ENCODE measurements around the gene FOXP1.

Gene FOXP1

GRCh38 chr3:71104556-71104955 is 479.0 kb downstream of the FOXP1 start:
- peak overlapping the region in 1 of 3 experiments; percentile 15 for H3K27ac Mint-ChIP-seq
- H3K4me3 Mint-ChIP-seq, result no peak overlapping the region
- no peaks in the 10 kb centered on the region for H3K9me3 Mint-ChIP-seq
- peaks cover 10% of the 10 kb centered on the region for H3K36me3 Mint-ChIP-seq (ENCODE audit: low read depth)
- no peak for TF ChIP-seq CTCF (IDR thresholded peaks at IDR 0.05; ENCODE audit: unreplicated experiment in 3 of 3)
- H3K4me1 Mint-ChIP-seq, result peaks cover 69% of the 10 kb centered on the region
- H3K27me3 Mint-ChIP-seq (ENCODE audit: low read depth), result peaks cover 6% of the 10 kb centered on the region

GRCh38 chr3:71104121-71104541 is 479.4 kb downstream of the FOXP1 start:
- Mint-ChIP-seq H3K4me3 (no peak overlapping the region), H3K27me3 (ENCODE audit: low read depth) (peaks cover 6% of the 10 kb centered on the region), H3K27ac (peak overlapping the region in 2 of 3 experiments; percentile 50 to 54), H3K9me3 (no peaks in the 10 kb centered on the region), H3K36me3 (ENCODE audit: low read depth) (peaks cover 6% of the 10 kb centered on the region), H3K4me1 (peaks cover 65% of the 10 kb centered on the region)
- no peak for TF ChIP-seq CTCF (IDR thresholded peaks at IDR 0.05; ENCODE audit: unreplicated experiment in 3 of 3)

GRCh38 chr3:71103430-71103921 is 480.1 kb downstream of the FOXP1 start:
- H3K36me3 Mint-ChIP-seq (ENCODE audit: low read depth), result no peaks in the 10 kb centered on the region
- no peaks in the 10 kb centered on the region for H3K9me3 Mint-ChIP-seq
- H3K4me1 Mint-ChIP-seq, result peaks cover 62% of the 10 kb centered on the region
- no peak overlapping the region for H3K4me3 Mint-ChIP-seq
- peak overlapping the region in 2 of 3 experiments; percentile 50 to 54 for H3K27ac Mint-ChIP-seq
- peaks cover 6% of the 10 kb centered on the region for H3K27me3 Mint-ChIP-seq (ENCODE audit: low read depth)
- TF ChIP-seq CTCF (IDR thresholded peaks at IDR 0.05; ENCODE audit: unreplicated experiment in 3 of 3), result no peak

DNA sequence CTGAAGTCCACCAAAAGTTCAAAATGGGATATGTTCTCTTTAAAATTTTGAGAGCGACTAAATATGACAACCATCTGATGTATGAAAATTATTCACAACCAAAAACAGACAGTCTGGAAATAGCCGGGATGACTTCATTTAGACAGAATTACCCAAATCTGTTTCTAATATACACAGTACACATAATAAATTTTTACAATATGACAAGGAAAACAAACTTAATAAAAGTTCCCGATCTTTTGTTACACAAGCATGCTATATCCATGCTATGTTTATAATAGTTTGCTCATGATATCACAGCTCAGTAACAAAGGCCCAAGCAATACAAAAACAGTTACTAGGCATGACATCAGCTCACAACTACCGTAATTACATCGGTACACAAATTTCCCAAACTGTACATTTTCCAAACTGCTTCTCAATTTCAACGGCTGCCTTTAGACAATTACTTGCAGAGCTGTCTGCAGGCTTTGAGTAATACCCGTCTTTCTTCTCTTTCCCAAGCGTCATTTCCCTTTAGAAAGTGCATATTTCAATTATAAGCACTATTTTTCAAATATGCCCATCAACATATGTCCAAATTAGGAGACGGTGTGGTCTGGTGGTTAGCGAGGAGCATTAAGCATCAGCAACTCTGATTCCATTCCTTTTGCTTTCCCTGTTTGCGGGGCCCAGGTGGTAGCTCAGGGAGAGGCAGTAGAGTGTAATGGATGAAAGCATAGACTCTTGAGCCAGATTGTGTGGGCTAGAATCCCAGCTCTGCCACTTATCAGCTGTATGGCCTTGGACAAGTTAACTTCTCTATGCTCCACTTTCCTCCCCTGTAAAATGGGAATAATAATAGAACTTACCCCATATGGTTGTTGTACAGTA is 481.2 kb downstream of the FOXP1 start:
- no peak overlapping the region for H3K4me3 Mint-ChIP-seq
- no peak for TF ChIP-seq CTCF (IDR thresholded peaks at IDR 0.05; ENCODE audit: unreplicated experiment in 3 of 3)
- no peaks in the 10 kb centered on the region for H3K36me3 Mint-ChIP-seq (ENCODE audit: low read depth)
- peak overlapping the region in 2 of 3 experiments; percentile 10 to 62 for H3K27ac Mint-ChIP-seq
- H3K9me3 Mint-ChIP-seq, result no peaks in the 10 kb centered on the region
- H3K27me3 Mint-ChIP-seq (ENCODE audit: low read depth), result peaks cover 6% of the 10 kb centered on the region
- peaks cover 53% of the 10 kb centered on the region for H3K4me1 Mint-ChIP-seq

DNA sequence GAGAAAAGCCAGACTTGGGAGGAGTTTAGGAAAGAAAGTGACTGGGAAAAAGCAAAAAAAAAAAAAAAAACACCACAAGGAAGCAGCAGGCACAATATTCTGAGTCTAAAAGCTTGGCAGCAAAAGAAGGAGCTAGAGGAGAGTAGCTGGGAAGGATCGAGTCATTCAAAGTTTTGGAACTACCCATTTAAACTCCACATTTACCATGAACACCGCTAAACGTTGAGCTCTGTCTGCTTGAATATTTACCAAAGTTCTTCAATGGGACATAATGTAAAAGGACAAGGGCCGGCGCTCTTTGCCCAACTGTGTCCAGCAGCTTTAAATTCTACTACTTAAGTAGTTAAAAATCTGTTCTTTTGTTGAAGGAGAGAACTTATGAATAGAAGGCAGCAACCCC is 481.9 kb downstream of the FOXP1 start:
- TF ChIP-seq CTCF (IDR thresholded peaks at IDR 0.05; ENCODE audit: unreplicated experiment in 3 of 3), result no peak
- H3K4me1 Mint-ChIP-seq, result peaks cover 53% of the 10 kb centered on the region
- peaks cover 6% of the 10 kb centered on the region for H3K27me3 Mint-ChIP-seq (ENCODE audit: low read depth)
- H3K36me3 Mint-ChIP-seq (ENCODE audit: low read depth), result no peaks in the 10 kb centered on the region
- no peak overlapping the region for H3K4me3 Mint-ChIP-seq
- no peaks in the 10 kb centered on the region for H3K9me3 Mint-ChIP-seq
- H3K27ac Mint-ChIP-seq, result no peak overlapping the region
